HCEC 1CT (cell line): Measurements from ENCODE around the gene PGLYRP3.
"Not testable (repeated sequence)": the region's sequence is repeated elsewhere in the genome, so short reads cannot be mapped to it uniquely, and the experiment has no call there.

ENCODE experiments used
- DNase-seq: peaks from one replicate; pipeline ENCODE4 v3.0.0-alpha.2; 2017

Gene PGLYRP3

DNA sequence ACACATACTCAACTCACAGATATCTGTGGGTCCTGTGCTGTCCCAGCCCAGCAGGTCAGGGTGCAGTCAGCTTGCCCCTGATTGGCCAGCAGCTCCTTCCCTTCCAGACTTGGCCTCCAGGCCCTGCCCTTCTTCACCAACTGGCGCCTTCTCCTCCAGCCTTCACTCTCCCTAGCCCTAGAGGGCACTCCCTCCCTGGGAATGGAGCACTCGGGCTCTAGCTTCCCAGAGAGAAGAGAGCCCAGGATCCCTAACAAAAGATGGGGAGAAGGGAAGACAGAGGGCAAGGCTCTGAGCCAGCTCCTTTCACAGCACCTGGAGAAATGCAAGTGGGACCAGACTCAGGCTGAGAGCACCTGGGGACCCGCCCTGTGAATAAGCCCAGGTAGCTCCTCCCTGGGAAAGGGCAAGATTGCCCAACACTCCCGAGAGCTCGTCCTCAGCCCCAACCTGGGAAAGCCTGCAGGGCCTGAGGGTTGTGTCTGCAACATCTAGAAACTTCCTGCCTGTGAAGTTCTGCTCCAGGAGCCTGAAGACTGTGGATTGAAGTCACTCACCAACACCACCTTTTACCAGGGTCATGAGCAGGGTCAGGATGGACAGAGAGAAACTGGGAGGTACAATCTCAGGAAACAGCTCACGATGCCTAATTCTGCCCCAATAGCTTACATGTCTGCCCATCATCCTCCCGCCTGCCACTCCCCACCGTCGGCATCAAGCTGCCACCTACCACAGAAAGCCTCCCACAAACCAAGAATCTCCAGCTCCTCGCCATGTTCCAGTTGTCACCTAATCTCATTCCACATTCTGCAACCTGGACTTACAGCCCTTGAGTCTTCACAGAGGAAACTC, 36.0 kb upstream of the PGLYRP3 start, which contains the start of gene PGLYRP4:
Gene PGLYRP4, minus strand, starts transcription at position 331 of the 852 bp plus-strand sequence. CDS start 909 bp downstream, outside the sequence.
- no peak for DNase-seq

DNA sequence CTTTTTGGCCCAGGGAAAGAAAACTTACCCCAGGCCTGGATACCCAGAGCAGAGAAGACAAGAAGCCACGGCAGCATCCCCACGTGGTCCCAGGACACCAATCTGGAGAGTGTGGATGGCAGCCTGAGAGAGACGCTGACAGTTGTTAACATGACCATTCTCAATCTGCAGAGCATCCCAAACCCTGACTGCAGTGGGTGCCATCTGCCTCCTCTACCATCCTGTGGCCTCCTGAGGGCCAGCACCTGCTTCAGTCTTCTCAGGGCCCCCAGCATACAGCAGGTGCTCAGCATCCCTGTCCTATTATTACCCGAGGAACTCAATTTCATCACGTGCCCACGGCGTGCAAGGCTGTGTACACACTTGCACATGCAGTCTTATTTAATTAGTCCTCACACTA, 35.1 kb upstream of the PGLYRP3 start:
- no peak for DNase-seq

DNA sequence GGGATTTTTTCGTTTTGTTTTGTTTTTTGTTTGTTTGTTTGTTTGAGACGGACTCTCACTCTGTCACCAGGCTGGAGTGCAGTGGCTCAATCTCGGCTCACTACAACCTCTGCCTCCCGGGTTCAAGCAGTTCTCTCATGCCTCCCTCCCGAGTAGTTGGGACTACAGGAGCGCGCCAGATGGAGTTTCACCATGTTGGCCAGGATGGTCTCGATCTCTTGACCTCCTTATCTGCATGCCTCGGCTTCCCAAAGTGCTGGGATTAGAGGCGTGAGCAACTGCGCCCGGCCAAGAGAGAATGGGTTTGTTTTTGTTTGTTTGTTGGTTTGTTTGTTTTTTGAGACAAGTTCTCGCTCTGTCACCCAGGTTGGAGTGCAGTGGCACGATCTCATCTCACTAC, 34.3 kb upstream of the PGLYRP3 start:
- DNase-seq, result not testable (repeated sequence)

DNA sequence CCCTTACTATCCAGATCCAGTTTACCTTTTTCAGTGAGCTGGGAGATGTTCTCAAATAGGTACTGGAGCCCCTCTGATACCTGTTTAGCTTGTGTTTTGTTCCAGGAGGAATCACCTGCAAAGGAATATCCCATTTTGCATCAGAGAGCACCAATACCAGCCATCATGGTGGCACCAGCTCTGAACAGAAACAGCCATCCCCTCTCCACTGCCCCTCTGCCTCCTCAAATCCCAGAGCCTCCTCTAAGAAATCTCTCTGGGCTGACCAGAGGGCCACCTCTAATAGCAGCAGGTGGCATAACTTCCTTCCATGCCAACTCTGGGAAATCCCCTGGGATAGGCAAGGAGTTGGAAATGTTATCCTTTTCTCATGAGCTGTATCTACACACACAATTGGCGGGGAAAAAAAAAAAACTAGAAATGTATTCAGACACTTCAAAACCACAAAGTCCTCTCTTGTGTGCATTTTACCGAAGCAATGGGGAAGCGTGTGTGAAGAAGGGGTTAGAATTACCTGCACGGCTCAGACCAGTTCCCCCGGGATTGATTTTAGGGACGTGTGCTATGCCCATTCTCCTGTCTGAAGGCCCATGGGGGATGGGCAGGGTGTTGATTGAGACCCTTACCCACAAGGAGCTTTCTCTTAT, 33.4 kb upstream of the PGLYRP3 start:
- DNase-seq, result no peak

DNA sequence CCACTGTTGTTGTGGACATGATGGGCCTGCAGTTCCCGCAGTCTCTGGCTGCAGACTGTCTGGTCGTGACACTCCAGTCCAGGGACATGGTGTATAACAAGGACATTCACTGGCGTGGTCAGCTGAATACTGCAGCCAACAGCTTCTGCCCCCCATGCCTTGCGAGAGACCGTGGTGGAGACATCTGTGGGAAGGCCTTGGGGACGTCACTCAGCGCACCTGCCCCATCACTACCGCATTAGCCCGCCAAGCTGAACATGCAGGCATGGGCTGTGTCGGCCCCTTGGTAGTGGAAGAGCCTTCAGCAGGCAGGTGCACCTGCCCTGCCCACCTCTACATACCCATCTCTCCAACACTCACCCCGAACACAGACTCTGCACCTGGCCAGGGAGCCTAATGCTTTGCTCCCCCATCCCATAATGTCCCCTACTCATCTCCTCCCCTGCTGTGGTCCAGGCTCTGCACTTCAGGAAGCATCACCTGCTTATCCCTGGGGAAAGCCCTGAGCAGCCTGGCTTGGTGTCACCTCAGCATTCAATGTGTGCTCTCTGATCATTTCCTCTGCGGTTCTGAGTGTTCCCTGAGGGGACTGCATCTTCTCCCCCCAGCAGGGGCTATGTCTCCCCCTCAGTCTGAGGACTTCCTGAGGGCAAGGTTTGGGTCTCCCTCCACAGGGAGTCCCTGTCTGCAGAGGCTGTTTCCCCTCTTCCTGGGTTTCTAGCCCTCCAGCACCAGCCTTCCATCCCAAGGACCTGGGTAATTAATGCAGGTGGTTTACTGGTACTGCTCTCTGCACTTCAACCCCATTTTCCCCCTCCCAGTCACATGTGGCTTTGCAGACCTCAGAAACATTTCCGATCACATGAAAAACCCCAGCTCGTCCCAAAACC, 32.7 kb upstream of the PGLYRP3 start:
- DNase-seq, result no peak

DNA sequence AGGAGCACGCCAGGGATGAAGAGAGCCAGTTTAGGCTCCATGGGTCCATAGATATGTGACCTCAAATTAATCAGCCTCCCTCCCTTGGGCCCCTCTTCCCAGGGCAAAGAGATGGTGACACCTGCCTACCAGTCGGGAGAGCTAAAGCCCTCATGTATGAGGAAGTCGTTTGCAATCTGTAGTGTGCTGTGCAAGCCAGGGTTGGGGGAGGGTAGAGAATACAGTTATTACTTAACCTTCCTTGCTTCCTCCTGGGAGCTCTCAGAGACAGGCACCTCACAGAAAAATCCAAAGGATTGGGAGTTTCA, 31.9 kb upstream of the PGLYRP3 start:
- no peak for DNase-seq

DNA sequence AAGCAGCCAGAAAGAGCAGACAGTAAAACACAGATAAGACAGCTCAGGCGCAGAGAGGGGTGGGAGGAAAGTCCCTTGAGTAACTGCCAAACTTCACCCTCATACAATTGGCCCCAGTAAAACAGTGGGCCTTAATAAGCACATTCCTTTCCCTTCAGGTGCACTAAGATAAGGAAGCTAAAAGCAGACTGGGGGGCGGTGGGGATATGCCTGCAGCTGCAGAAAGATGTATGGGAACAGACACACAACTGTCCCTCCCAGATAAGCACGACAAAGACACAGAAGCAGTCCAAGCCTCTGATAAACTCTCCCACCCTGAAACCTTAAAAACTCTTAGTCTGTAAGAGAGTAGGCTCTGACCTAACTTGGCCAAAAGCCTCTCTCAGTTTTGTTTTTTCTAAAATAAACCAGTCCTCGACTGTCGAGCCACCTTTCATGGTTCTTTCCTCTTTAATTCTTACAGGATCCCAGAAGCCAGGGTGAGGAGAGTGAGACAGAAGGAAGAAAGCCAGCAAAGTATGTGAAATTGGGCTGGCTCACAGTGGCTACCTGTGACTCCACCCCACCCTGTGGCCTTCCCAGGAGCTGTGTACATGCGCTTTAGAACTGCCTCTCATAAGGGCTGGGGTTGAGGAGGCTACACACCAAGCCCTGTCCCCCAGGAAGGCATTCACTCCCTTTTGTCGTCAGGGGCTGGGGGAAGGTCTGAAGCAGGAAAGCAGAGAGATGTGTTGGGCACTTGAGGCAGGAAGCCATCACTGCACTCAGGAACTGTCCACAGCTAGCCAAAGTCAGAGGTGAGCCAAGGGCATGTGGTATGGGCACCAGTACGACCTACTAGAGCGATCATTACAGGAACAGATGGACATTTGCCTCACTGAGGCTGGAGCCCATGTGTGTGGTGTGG, 31.3 kb upstream of the PGLYRP3 start:
- DNase-seq, result no peak

GRCh38 chr1:153343040-153343681, 30.4 kb upstream of the PGLYRP3 start:
- no peak for DNase-seq

GRCh38 chr1:153342178-153342577, 29.4 kb upstream of the PGLYRP3 start:
- no peak for DNase-seq

GRCh38 chr1:153341431-153341934, 28.7 kb upstream of the PGLYRP3 start:
- DNase-seq, result no peak

GRCh38 chr1:153340356-153340755, 27.6 kb upstream of the PGLYRP3 start:
- no peak for DNase-seq

GRCh38 chr1:153339802-153340201, 27.1 kb upstream of the PGLYRP3 start:
- no peak for DNase-seq

GRCh38 chr1:153337980-153338853, 25.5 kb upstream of the PGLYRP3 start:
- DNase-seq, result no peak

DNA sequence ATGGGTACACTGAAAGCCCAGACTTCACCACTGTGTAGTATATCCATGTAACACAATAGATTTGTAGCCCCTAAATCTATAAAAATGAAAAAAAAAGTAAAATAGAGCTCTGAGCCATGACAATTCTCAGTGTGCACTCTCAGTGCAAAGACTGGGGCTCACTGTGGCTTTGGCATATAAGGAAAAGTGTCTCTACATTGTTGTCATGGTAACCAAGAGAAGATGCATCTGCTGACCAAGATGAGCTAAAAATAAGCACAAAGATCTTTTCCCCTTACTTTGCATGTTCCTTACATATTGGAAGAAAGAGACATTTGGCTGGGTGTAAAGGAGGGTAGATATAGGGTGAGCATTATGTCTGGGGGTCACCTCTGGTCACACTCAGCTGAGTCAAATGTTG, 23.9 kb upstream of the PGLYRP3 start:
- no peak for DNase-seq

GRCh38 chr1:153333902-153334301, 21.1 kb upstream of the PGLYRP3 start:
- no peak for DNase-seq

DNA sequence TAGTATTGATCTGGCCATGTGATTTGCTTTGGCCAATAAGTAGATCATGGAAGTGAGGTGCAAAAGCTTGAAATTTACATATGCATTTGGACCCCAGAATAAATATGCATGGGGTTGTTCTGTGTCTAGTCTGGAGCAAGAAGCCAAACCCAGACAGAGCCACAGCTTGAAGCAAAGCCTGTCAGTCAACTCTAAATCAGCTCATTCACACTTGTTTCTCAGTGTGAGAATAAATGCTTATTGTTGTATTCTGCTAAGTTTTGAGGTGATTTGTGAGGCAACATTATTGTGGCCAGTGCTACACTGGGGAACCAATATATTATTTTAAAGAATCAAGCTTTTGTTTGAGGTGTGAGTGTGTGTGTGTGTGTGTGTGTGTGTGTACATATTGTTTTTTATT, 12.2 kb upstream of the PGLYRP3 start:
- no peak for DNase-seq

- no peak for DNase-seq
These were observed 9.8 kb upstream of the PGLYRP3 start for GRCh38 chr1:153322568-153322967.

DNA sequence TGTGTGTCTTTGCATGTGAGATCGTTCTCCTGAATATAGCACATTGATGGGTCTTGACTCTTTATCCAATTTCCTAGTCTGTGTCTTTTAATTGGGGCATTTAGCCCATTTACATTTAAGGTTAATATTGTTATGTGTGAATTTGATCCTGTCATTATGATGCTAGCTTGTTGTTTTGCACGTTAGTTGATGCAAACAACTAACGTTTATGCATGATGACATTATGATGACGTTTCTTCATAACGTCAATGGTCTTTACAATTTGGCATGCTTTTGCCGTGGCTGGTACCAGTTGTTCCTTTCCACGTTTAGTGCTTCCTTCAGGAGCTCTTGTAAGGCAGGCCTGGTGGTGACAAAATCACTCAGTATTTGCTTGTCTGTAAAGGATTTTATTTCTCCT, 5.4 kb upstream of the PGLYRP3 start:
- DNase-seq, result not testable (repeated sequence)

DNA sequence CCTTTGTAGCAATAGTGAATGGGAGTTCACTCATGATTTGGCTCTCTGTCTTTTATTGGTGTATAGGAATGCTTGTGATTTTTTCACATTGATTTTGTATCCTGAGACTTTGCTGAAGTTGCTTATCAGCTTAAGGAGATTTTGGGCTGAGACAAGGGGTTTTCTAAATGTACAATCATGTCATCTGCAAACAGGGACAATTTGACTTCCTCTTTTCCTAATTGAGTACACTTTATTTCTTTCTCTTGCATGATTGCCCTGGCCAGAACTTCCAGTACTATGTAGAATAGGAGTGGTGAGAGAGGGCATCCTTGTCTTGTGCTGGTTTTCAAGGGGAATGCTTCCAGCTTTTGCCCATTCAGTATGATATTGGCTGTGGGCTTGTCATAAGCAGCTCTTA, 3.3 kb upstream of the PGLYRP3 start:
- DNase-seq, result not testable (repeated sequence)

DNA sequence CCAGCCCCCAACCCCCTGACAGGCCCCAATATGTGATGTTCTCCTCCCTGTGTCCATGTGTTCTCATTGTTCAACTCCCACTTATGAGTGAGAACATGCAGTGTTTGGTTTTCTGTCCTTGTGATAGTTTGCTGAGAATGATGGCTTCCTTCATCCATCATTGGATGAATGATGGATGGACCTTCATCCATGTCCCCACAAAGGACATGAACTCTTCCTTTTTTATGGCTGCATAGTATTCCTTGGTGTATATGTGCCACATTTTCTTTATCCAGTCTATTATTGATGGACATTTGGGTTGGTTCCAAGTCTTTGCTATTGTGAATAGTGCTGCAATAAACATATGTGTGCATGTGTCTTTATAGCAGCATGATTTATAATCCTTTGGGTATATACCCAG, 1.6 kb upstream of the PGLYRP3 start:
- DNase-seq, result not testable (repeated sequence)

- DNase-seq, result no peak
These were observed 536 bp upstream of the PGLYRP3 start for GRCh38 chr1:153313288-153313687.
